Measurements from ENCODE around the gene NKX1-2. TPM values are rescaled to one million over a fixed set of nuclear protein-coding genes. Genes with fewer than 3 reads are reported as not detected.

NKX1-2 gene
- total RNA-seq, 1 donor from 2014 or later = 0.29 TPM

GRCh38 chr10:124468624-124469023 is 18.8 kb upstream of the NKX1-2 start:
- Mint-ChIP-seq H3K27ac (no peak overlapping the region), H3K36me3 (no peaks in the 10 kb centered on the region), H3K4me3 (no peak overlapping the region), H3K4me1 (ENCODE audit: unreplicated experiment) (peaks cover 19% of the 10 kb centered on the region), H3K27me3 (no peaks in the 10 kb centered on the region), H3K9me3 (no peaks in the 10 kb centered on the region)
- DNase-seq (ENCODE audit: extremely low spot score, unreplicated experiment) = no peak
- no peak for TF ChIP-seq CTCF (conservative IDR thresholded peaks at IDR 0.05)

GRCh38 chr10:124467165-124467564 is 17.3 kb upstream of the NKX1-2 start:
- no peak for DNase-seq (ENCODE audit: extremely low spot score, unreplicated experiment)
- Mint-ChIP-seq H3K4me1 (ENCODE audit: unreplicated experiment) (peaks cover 19% of the 10 kb centered on the region), H3K4me3 (no peak overlapping the region), H3K9me3 (no peaks in the 10 kb centered on the region), H3K36me3 (no peaks in the 10 kb centered on the region), H3K27ac (no peak overlapping the region), H3K27me3 (no peaks in the 10 kb centered on the region)
- TF ChIP-seq CTCF (conservative IDR thresholded peaks at IDR 0.05) = no peak

DNA sequence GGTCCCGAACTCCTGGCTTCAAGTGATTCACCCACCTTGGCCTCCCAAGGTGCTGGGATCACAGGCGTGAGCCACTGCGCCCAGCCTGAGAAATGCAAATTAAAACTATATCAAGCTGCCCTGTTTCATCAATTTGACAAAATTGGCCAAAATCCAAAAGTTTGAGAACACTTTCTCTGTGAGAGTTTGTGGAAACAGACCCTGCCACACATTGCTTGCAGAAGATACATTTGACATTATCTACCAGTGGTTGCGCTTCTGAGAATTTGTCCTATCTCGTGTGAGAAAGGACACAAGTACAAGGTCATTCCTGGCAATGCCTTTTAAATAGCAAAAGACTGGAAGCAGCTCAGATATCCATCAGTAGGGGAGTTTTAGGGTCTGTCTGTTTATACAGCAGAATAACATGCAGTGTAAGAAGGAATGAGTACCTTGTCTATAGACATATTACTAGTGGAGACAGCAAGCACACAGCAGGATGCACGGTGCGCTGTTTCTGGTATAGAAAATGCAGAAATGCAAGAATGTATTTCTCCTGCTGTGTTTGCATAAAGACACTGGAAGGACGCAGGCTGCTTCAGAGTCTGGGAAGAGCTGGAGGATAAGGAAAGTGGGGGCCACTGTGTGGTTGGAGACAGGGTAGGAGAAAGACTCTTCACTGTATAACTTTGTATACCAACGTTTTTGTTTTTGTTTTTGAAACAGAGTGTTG is 16.1 kb upstream of the NKX1-2 start:
- Mint-ChIP-seq H3K9me3 (no peaks in the 10 kb centered on the region), H3K36me3 (no peaks in the 10 kb centered on the region), H3K4me3 (no peak overlapping the region), H3K27ac (no peak overlapping the region), H3K27me3 (no peaks in the 10 kb centered on the region), H3K4me1 (ENCODE audit: unreplicated experiment) (peaks cover 23% of the 10 kb centered on the region)
- no peak for DNase-seq (ENCODE audit: extremely low spot score, unreplicated experiment)
- TF ChIP-seq CTCF (conservative IDR thresholded peaks at IDR 0.05) = no peak

- peaks cover 23% of the 10 kb centered on the region for H3K4me1 Mint-ChIP-seq (ENCODE audit: unreplicated experiment)
- TF ChIP-seq CTCF (conservative IDR thresholded peaks at IDR 0.05) = no peak
- H3K27me3 Mint-ChIP-seq = no peaks in the 10 kb centered on the region
- H3K36me3 Mint-ChIP-seq = no peaks in the 10 kb centered on the region
- H3K27ac Mint-ChIP-seq = no peak overlapping the region
- DNase-seq (ENCODE audit: extremely low spot score, unreplicated experiment) = no peak
- H3K4me3 Mint-ChIP-seq = no peak overlapping the region
- H3K9me3 Mint-ChIP-seq = no peaks in the 10 kb centered on the region
These were observed 15.4 kb upstream of the NKX1-2 start for GRCh38 chr10:124465003-124465776.

DNA sequence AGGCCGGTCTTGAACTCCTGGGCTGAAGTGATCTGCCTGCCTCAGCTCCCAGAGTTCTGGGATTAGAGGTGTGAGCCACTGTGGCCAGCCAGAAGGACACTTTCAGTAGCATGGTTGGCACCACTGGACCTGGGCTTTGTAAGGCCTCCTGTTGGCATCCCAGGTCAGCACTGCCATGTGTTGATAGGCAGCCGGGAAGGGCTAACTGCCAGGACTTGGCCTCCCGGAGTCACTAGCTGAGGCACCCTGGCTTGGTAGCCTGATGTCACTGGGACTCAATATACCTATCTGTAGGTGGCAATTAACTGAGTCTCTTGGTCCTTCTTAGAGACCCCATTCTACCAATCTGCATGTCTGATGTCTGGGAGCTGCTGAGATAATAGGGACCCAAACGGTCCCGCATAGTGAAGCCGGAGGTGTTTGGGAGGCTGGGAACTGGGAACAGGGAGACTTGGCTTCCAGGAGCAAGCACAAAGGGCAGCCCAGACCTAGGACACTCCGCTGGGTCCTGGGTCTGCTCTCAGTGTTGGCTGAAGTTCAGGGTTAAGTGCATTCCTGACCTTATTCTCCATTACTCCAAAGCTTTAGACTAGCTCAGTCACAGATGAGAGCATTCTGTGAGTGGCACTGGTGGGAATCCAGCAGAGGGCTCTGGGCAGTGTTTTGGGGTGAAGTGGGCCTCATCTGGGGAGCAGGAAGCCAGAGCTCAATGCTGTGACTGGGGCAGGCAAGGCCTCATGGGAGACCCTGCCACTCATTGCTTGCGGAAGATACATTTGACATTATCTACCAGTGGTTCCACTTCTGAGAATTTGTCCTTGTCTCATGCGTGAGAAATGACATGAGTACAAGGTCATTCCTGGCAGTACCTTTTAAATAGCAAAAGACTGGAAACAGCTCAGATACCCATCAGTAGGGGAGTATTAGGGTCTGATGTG is 14.5 kb upstream of the NKX1-2 start:
- H3K4me1 Mint-ChIP-seq (ENCODE audit: unreplicated experiment) = peaks cover 23% of the 10 kb centered on the region

More for the DNA sequence above, 14.5 kb upstream of the NKX1-2 start:
- Mint-ChIP-seq H3K36me3 (no peaks in the 10 kb centered on the region), H3K4me3 (peak overlapping the region; percentile 25), H3K9me3 (no peaks in the 10 kb centered on the region), H3K27ac (peak overlapping the region; percentile 46), H3K27me3 (peaks cover 2% of the 10 kb centered on the region)
- DNase-seq (ENCODE audit: extremely low spot score, unreplicated experiment) = no peak
- no peak for TF ChIP-seq CTCF (conservative IDR thresholded peaks at IDR 0.05)
